ENCODE measurements around the gene SH3GL1.

The SH3GL1 gene

DNA sequence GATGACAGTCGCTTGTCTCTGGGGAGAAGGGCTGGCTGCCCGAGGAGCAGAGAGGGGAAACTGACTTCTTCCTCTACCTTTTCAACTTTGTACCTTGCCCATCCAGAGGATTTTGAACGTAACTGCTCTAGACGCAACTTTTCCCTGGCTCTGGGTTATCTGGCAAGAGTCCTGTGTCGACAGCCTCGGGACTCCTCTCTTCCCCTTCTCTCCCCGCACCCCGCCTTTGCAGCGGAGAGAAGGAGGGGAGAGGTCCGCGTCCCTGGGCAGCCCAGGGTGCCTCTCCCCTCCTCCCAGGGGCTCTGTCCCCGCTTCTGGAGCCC, 574 bp downstream of the SH3GL1 start:
- no peak overlapping the region for H2AFZ ChIP-seq (ENCODE audit: low read depth, low read length)
- peaks cover 22% of the 10 kb centered on the region for H3K4me1 ChIP-seq (ENCODE audit: insufficient read depth, low read length)
- H3K27me3 ChIP-seq (ENCODE audit: insufficient read depth, low read length), result no peaks in the 10 kb centered on the region
- H3K4me3 ChIP-seq (ENCODE audit: low read length), result peak overlapping the region; percentile 79
- no peaks in the 10 kb centered on the region for H3K9me3 ChIP-seq (ENCODE audit: low read length)
- peaks cover 13% of the 10 kb centered on the region for H3K36me3 ChIP-seq (ENCODE audit: insufficient read depth, low read length)

- no peak overlapping the region for H3K4me3 ChIP-seq (ENCODE audit: low read length)
- peaks cover 33% of the 10 kb centered on the region for H3K4me1 ChIP-seq (ENCODE audit: insufficient read depth, low read length)
- no peaks in the 10 kb centered on the region for H3K9me3 ChIP-seq (ENCODE audit: low read length)
- no peaks in the 10 kb centered on the region for H3K27me3 ChIP-seq (ENCODE audit: insufficient read depth, low read length)
- peaks cover 12% of the 10 kb centered on the region for H3K36me3 ChIP-seq (ENCODE audit: insufficient read depth, low read length)
- no peak overlapping the region for H2AFZ ChIP-seq (ENCODE audit: low read depth, low read length)
These were observed 3.2 kb downstream of the SH3GL1 start for GRCh38 chr19:4396949-4397783.

DNA sequence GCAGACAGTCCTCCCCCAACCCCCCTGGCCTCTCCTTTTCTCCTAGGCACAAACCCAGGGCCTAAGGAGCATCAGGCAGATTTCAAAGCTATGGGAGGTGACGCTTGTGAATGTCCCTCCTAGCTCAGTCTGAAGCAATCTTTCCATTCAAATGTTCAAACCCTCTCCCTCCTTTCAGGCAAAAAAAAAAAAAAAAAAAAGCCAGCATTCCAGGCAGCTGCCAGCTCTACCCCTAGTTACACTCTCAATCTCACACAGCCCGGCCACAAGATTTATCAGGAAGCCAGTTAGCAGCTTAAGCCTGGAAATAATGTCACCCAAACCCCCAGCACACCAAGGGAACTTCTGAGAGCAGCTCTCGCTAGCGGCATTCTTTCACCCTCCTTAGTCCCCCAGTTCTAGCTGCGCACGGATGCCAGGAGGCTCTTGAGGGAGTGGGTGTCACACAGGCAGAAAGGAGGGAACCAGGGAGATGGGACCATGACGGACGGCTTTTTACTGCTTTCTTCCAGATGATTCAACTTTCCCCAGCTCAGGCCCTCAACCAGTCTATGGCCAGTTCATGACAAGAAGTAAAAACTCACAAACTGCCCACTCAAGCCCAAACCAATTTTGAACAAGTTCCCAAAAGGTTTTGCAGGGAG, 6.3 kb downstream of the SH3GL1 start:
- no peak overlapping the region for H2AFZ ChIP-seq (ENCODE audit: low read depth, low read length)
- H3K4me1 ChIP-seq (ENCODE audit: insufficient read depth, low read length), result peaks cover 55% of the 10 kb centered on the region
- no peaks in the 10 kb centered on the region for H3K27me3 ChIP-seq (ENCODE audit: insufficient read depth, low read length)
- no peaks in the 10 kb centered on the region for H3K9me3 ChIP-seq (ENCODE audit: low read length)
- H3K4me3 ChIP-seq (ENCODE audit: low read length), result peak overlapping the region; percentile 19
- peaks cover 12% of the 10 kb centered on the region for H3K36me3 ChIP-seq (ENCODE audit: insufficient read depth, low read length)

DNA sequence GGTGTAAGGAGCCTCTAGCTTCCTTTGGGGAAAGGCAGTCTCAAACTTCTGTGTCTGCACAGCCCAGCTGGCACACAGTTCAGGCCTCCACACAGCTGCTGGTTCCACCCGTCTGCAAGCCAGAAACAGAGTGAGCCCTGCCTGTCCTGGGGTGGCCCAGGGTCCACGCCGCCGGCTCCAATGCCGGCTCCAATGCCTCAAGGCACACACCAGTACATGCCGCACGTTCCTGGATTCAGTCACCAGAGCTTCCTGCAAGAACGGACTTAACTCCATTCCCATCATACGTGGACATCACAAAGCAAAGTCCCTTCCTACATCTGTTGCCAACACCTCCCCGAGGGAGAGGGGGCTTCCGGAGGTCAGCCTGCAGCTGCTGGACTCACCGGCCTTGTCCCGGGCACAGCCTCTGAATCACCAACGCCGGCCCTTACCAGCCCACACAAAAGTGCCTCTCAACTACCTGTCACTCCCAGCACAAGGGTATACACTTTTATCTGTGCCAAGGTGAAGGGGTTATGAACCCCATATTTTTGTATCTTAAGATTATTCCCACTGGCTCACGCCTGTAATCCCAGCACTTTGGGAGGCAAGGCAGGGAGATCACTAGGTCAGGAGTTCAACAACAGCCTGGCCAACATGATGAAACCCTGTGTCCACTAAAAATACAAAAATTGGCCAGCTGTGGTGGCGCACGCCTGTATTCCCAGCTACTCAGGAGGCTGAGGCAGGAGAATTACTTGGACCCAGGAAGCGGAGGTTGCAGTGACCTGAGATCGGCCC, 8.5 kb downstream of the SH3GL1 start:
- no peak overlapping the region for H2AFZ ChIP-seq (ENCODE audit: low read depth, low read length)
- H3K9me3 ChIP-seq (ENCODE audit: low read length), result no peaks in the 10 kb centered on the region
- H3K4me1 ChIP-seq (ENCODE audit: insufficient read depth, low read length), result peaks cover 63% of the 10 kb centered on the region
- peaks cover 3% of the 10 kb centered on the region for H3K36me3 ChIP-seq (ENCODE audit: insufficient read depth, low read length)
- no peak overlapping the region for H3K4me3 ChIP-seq (ENCODE audit: low read length)
- no peaks in the 10 kb centered on the region for H3K27me3 ChIP-seq (ENCODE audit: insufficient read depth, low read length)

- Histone ChIP-seq H3K27me3 (ENCODE audit: insufficient read depth, low read length) (no peaks in the 10 kb centered on the region), H2AFZ (ENCODE audit: low read depth, low read length) (no peak overlapping the region), H3K4me1 (ENCODE audit: insufficient read depth, low read length) (peaks cover 63% of the 10 kb centered on the region), H3K9me3 (ENCODE audit: low read length) (no peaks in the 10 kb centered on the region), H3K36me3 (ENCODE audit: insufficient read depth, low read length) (no peaks in the 10 kb centered on the region), H3K4me3 (ENCODE audit: low read length) (peak overlapping the region; percentile 38)
These were observed 9.0 kb downstream of the SH3GL1 start for GRCh38 chr19:4391306-4391693.

- Histone ChIP-seq H3K4me3 (ENCODE audit: low read length) (peak overlapping the region; percentile 38), H2AFZ (ENCODE audit: low read depth, low read length) (no peak overlapping the region), H3K27me3 (ENCODE audit: insufficient read depth, low read length) (no peaks in the 10 kb centered on the region), H3K9me3 (ENCODE audit: low read length) (no peaks in the 10 kb centered on the region), H3K36me3 (ENCODE audit: insufficient read depth, low read length) (no peaks in the 10 kb centered on the region), H3K4me1 (ENCODE audit: insufficient read depth, low read length) (peaks cover 63% of the 10 kb centered on the region)
These were observed 9.6 kb downstream of the SH3GL1 start for GRCh38 chr19:4390567-4391305.

DNA sequence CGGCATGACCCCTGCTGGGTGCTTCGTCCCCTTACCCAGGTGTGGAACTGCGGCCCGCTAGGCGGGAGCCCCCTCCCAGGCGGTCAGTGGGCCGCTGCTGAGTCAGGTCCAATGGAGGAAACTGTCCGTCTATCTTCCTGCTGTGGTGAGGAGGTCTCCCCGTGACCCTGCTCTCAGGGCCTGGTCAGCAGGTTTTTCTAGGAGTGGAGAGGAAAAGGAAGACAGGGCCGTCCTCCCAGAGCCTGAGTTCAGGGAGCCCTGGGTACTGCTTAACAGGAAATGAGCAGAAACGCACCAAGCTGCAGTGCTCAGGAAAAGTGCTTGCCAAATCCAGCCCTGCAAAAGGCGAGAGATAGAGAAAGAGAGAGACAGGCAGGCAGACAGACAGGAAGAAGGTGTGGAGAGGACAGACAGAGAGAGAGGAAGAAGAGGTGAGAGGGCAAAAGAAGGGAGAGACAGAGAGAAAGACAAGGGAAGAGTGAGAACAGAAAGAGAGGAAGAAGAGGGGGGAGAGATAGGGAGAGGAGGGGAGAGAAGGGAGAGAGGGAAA, 10.3 kb downstream of the SH3GL1 start:
- peaks cover 62% of the 10 kb centered on the region for H3K4me1 ChIP-seq (ENCODE audit: insufficient read depth, low read length)
- peaks cover 4% of the 10 kb centered on the region for H3K36me3 ChIP-seq (ENCODE audit: insufficient read depth, low read length)
- peak overlapping the region; percentile 38 for H3K4me3 ChIP-seq (ENCODE audit: low read length)

DNA sequence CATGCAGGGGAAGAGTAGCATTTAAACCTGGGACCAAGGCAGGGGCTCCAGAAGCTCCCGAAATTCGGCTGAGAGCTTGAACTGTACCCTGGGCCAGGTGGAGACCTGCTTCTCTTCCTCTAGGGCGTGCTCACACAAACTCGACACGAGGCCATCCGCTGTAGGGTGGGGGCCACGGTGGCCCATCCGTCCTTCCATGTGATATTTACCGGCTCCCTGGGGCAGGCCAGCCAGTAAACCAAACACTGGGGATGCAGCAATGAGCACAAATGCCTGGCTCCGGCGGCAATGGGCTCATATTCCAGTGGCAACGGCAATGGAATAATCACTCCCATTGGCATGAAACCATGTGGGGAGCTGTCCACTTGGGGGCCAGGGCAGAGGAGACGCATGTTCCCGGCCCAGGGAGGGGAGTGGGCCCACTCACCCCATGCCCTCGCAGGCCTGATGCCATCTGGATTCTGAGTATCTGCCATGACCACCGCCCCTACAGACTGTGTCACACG, 10.8 kb downstream of the SH3GL1 start:
- Histone ChIP-seq H3K9me3 (ENCODE audit: low read length) (no peaks in the 10 kb centered on the region), H3K4me3 (ENCODE audit: low read length) (no peak overlapping the region), H2AFZ (ENCODE audit: low read depth, low read length) (no peak overlapping the region), H3K4me1 (ENCODE audit: insufficient read depth, low read length) (peaks cover 56% of the 10 kb centered on the region), H3K27me3 (ENCODE audit: insufficient read depth, low read length) (no peaks in the 10 kb centered on the region), H3K36me3 (ENCODE audit: insufficient read depth, low read length) (peaks cover 5% of the 10 kb centered on the region)

More for the DNA sequence above, 10.3 kb downstream of the SH3GL1 start:
- Histone ChIP-seq H3K27me3 (ENCODE audit: insufficient read depth, low read length) (no peaks in the 10 kb centered on the region), H3K9me3 (ENCODE audit: low read length) (no peaks in the 10 kb centered on the region), H2AFZ (ENCODE audit: low read depth, low read length) (no peak overlapping the region)

- Histone ChIP-seq H3K9me3 (ENCODE audit: low read length) (no peaks in the 10 kb centered on the region), H3K4me1 (ENCODE audit: insufficient read depth, low read length) (peaks cover 51% of the 10 kb centered on the region)
These were observed 11.3 kb downstream of the SH3GL1 start for GRCh38 chr19:4389064-4389375.

GRCh38 chr19:4388337-4389063, 11.8 kb downstream of the SH3GL1 start:
- Histone ChIP-seq H3K9me3 (ENCODE audit: low read length) (no peaks in the 10 kb centered on the region), H3K27me3 (ENCODE audit: insufficient read depth, low read length) (no peaks in the 10 kb centered on the region), H3K4me3 (ENCODE audit: low read length) (no peak overlapping the region), H2AFZ (ENCODE audit: low read depth, low read length) (no peak overlapping the region), H3K4me1 (ENCODE audit: insufficient read depth, low read length) (peaks cover 47% of the 10 kb centered on the region), H3K36me3 (ENCODE audit: insufficient read depth, low read length) (peaks cover 5% of the 10 kb centered on the region)

More at GRCh38 chr19:4389064-4389375, 11.3 kb downstream of the SH3GL1 start:
- H3K4me3 ChIP-seq (ENCODE audit: low read length), result no peak overlapping the region
- H2AFZ ChIP-seq (ENCODE audit: low read depth, low read length), result no peak overlapping the region
- peaks cover 5% of the 10 kb centered on the region for H3K36me3 ChIP-seq (ENCODE audit: insufficient read depth, low read length)
- no peaks in the 10 kb centered on the region for H3K27me3 ChIP-seq (ENCODE audit: insufficient read depth, low read length)

DNA sequence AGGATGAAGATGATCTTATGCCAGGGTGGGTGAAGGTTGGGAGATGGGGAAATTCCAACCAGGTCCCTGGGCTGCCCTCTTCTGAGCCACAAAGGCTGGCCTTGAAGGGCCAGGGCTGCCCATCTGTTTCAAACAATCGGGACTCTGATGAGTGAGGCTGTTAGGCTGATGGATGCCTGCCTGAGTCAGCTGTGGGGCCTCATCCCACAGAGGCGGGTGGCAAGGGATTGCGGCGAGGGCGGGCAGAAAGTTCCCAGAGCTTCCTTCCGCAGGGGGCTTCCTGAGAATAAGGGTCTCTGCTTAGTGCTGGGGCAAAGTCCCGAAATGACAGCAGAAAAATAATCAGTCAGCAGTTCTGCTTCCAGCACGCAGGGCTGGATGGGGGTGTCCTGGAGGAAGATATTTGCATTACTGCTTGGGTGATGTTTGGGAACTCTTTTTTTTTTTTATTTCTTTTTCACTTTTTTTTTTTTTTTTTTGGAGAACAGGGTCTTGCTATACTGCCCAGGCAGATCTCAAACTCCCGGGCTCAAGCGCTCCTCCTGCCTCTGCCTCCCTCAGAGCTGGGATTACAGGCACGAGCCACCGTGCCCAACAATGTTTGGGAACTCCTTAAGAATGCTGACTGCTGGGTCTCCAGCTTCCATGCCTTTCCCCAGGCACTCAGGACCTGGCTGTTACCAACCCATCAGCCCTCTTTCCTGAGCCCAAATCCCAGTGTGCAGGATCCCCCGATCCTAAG, 14.1 kb downstream of the SH3GL1 start:
- Histone ChIP-seq H2AFZ (ENCODE audit: low read depth, low read length) (no peak overlapping the region), H3K36me3 (ENCODE audit: insufficient read depth, low read length) (peaks cover 5% of the 10 kb centered on the region), H3K4me1 (ENCODE audit: insufficient read depth, low read length) (peaks cover 30% of the 10 kb centered on the region), H3K4me3 (ENCODE audit: low read length) (no peak overlapping the region), H3K27me3 (ENCODE audit: insufficient read depth, low read length) (no peaks in the 10 kb centered on the region), H3K9me3 (ENCODE audit: low read length) (no peaks in the 10 kb centered on the region)

Measured in neuron (in vitro differentiated cells).